ENCODE measurements around the gene STARD3NL. TPM values are rescaled to one million over a fixed set of nuclear protein-coding genes. Genes with fewer than 3 reads are reported as not detected.
A peak's percentile ranks its signal among the peaks of the same experiment; 100 is the strongest.
"Not testable (repeated sequence)": the region's sequence is repeated elsewhere in the genome, so short reads cannot be mapped to it uniquely, and the experiment has no call there.

The STARD3NL gene
- total RNA-seq, 1 donor from 2014 or later: 107 TPM

- peak; percentile 68 to 80 for DNase-seq (ENCODE audit: low read depth in 2 of 2)
Measured at GRCh38 chr7:38222481-38223096, 44.5 kb downstream of the STARD3NL start.

GRCh38 chr7:38223306-38223705 is 45.3 kb downstream of the STARD3NL start:
- DNase-seq (ENCODE audit: low read depth in 2 of 2): no peak

- DNase-seq (ENCODE audit: low read depth in 2 of 2): no peak
Measured at GRCh38 chr7:38224392-38224791, 46.3 kb downstream of the STARD3NL start.

GRCh38 chr7:38229386-38229785 is 51.3 kb downstream of the STARD3NL start:
- DNase-seq (ENCODE audit: low read depth in 2 of 2): peak in 1 of 2 donors; percentile 20

- DNase-seq (ENCODE audit: low read depth in 2 of 2): no peak
Measured at GRCh38 chr7:38229884-38230642, 52.0 kb downstream of the STARD3NL start.

GRCh38 chr7:38232502-38233366 is 54.7 kb downstream of the STARD3NL start:
- DNase-seq (ENCODE audit: low read depth in 2 of 2): no peak

- DNase-seq (ENCODE audit: low read depth in 2 of 2): not testable (repeated sequence)
Measured at GRCh38 chr7:38234759-38235158, 56.7 kb downstream of the STARD3NL start.

DNA sequence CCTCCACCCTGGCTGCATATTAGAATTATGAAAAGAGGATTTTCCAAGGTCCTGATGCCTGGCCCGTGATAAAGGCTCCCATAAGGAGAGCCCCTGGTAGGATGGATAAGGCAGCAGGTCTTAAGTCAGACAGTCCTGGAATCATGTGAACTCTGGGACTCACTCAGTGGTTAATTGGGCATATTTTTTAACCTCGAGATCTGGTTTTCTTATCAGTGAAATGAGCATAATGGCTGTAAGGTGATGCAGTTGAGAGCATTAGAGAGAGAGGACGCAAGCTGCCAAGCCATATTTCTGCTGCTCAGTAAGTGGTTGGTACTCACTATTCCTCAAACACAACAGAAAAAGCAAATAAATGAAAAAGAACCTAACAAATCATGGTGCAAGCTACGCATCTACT is 57.6 kb downstream of the STARD3NL start:
- no peak for DNase-seq (ENCODE audit: low read depth in 2 of 2)

- DNase-seq (ENCODE audit: low read depth in 2 of 2): not testable (repeated sequence)
Measured at GRCh38 chr7:38239129-38239528, 61.1 kb downstream of the STARD3NL start.

DNA sequence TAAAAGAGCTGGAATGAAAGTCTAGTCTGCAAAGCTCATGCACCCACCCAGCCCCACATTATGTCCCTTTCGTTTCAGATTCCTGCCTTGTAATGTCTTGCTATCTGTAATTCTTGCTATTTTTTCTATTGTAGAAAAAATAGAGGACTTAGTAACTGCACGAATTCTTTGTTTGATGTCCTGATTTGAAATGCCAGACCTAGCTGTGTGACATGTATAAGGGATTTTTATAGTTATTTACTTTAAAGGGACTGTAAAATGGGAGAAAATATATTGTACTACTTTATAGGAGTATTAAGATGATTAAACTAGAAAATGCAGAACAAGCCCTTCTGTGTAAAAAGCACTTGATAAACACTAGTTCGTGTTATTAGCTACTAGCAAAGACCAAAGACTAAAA is 63.0 kb downstream of the STARD3NL start:
- no peak for DNase-seq (ENCODE audit: low read depth in 2 of 2)

DNA sequence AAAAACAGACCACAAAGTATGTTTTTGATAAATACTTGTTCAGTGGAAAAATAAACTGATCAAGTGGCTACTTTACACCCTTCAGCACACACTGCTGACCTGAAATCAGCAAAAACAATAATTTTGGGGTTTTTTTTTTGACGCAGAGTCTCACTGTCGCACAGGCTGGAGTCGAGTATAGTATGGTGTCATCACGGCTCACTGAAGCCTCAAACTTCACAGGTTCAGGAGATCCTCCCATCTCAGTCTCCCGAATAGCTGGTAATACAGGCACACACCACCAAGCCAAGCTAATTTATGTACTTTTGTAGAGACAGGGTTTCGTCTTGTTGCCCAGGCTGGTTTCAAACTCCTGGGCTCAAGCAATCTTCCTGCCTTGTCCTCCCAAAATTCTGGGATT is 64.8 kb downstream of the STARD3NL start:
- DNase-seq (ENCODE audit: low read depth in 2 of 2): no peak

DNA sequence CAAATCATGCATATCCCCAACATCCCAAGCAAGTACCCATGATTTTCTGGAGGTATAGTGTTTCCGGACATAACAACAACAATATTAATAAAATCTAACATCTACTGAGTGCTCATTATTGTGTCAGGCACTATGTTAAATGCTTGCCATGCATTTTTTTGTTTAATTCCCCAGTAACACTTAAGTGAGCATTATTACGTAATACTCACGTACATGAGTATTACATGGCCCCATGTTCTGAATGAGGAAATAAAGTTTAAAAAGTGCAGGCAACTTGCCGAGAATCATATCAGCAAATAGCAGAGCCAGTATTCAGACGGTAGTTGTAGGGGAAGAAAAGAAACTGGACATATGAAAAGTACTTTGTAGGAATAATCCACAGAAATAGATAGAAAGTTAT is 65.3 kb downstream of the STARD3NL start:
- DNase-seq (ENCODE audit: low read depth in 2 of 2): not testable (repeated sequence)

GRCh38 chr7:38244516-38244915 is 66.5 kb downstream of the STARD3NL start:
- DNase-seq (ENCODE audit: low read depth in 2 of 2): no peak

GRCh38 chr7:38245409-38245977 is 67.4 kb downstream of the STARD3NL start:
- no peak for DNase-seq (ENCODE audit: low read depth in 2 of 2)

DNA sequence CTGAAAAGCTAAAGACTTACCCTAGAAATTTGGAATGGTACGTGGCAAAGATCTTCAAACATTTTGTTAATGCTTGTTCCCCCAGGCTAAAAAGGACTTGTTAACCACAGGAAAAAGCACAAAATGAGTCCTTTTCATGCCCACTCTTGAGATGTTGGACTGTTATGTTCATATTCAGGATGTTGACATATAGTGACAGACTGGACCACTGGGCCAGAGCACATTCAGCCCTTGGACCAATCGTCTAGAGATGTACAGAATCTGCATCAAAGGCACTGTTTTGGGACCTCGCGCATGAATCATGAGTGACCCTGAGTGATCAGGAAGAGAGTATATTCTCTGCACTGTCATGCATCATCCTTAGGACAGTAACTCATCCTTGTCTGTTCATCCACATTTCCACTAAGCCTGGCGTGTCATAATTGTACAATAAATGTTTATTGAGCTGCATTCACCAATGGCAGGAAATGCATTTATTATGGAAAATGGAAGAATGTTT is 70.1 kb downstream of the STARD3NL start:
- no peak for DNase-seq (ENCODE audit: low read depth in 2 of 2)

GRCh38 chr7:38249849-38250248 is 71.8 kb downstream of the STARD3NL start:
- DNase-seq (ENCODE audit: low read depth in 2 of 2): not testable (repeated sequence)

- DNase-seq (ENCODE audit: low read depth in 2 of 2): no peak
Measured at GRCh38 chr7:38257350-38257677, 79.3 kb downstream of the STARD3NL start.

DNA sequence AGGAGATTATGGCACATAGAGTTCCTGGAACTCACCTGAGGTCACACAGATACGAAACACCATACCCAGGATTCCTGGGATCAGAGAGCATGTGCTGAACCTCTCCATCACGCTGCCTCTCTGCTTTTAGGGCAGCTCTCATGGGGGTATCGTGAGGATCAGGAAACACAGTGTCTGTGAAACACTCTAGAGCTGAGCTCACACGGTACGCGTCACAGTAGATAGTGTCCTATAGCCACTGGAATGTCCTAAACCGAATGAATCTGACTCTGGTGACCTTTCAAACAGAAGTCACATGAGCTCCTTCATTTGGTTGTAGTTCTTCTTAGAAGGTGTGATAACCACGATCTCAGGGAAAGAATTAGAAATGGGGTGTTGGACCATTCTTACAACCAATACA is 81.1 kb downstream of the STARD3NL start:
- DNase-seq (ENCODE audit: low read depth in 2 of 2): not testable (repeated sequence)

DNA sequence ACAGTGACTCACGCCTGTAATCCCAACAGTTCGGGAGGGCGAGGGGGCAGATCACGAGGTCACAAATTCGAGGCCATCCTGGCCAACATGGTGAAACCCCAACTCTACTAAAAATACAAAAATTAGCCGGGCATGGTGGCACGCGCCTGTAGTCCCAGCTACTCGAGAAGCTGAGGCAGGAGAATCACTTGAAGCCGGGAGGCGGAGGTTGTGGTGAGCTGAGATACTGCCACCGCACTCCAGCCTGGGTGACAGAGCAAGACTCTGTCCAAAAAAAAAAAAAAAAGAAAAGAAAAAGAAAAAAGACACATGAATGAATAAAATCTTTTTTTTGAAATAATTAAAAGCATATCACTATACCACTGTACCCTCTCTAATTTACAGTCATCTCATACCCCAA is 83.6 kb downstream of the STARD3NL start:
- not testable (repeated sequence) for DNase-seq (ENCODE audit: low read depth in 2 of 2)

GRCh38 chr7:38262026-38262425 is 84.0 kb downstream of the STARD3NL start:
- not testable (repeated sequence) for DNase-seq (ENCODE audit: low read depth in 2 of 2)

GRCh38 chr7:38262545-38262944 is 84.5 kb downstream of the STARD3NL start:
- DNase-seq (ENCODE audit: low read depth in 2 of 2): no peak

- not testable (repeated sequence) for DNase-seq (ENCODE audit: low read depth in 2 of 2)
Measured at GRCh38 chr7:38263274-38263673, 85.2 kb downstream of the STARD3NL start.

Measured in lung microvascular endothelial cell (primary cell).